G401 (cell line): ENCODE results near the gene TNRC18. TPM values are rescaled to one million over a fixed set of nuclear protein-coding genes. Genes with fewer than 3 reads are reported as not detected.
"Not testable (repeated sequence)": the region's sequence is repeated elsewhere in the genome, so short reads cannot be mapped to it uniquely, and the experiment has no call there.

Experiments
- DNase-seq: peaks from one replicate; pipeline ENCODE4 v3.0.0-alpha.2; 2015; ENCODE audit warnings: low spot score
- in situ Hi-C: cut with HindIII; loops from 2 replicates; pipeline ENCODE4 v1.10.0; 2016; ENCODE audit warnings: low sequenced_read_pairs, mixed read lengths
- total RNA-seq: library from RNA; depleted of rRNA; stranded (reverse); fragments of >200 nt; shearing (Covaris generic); gene quantifications from 2 replicates; pipeline ENCODE4 v1.2.3, GENCODE V29; 2014; rRNA removed

The TNRC18 gene, protein sequence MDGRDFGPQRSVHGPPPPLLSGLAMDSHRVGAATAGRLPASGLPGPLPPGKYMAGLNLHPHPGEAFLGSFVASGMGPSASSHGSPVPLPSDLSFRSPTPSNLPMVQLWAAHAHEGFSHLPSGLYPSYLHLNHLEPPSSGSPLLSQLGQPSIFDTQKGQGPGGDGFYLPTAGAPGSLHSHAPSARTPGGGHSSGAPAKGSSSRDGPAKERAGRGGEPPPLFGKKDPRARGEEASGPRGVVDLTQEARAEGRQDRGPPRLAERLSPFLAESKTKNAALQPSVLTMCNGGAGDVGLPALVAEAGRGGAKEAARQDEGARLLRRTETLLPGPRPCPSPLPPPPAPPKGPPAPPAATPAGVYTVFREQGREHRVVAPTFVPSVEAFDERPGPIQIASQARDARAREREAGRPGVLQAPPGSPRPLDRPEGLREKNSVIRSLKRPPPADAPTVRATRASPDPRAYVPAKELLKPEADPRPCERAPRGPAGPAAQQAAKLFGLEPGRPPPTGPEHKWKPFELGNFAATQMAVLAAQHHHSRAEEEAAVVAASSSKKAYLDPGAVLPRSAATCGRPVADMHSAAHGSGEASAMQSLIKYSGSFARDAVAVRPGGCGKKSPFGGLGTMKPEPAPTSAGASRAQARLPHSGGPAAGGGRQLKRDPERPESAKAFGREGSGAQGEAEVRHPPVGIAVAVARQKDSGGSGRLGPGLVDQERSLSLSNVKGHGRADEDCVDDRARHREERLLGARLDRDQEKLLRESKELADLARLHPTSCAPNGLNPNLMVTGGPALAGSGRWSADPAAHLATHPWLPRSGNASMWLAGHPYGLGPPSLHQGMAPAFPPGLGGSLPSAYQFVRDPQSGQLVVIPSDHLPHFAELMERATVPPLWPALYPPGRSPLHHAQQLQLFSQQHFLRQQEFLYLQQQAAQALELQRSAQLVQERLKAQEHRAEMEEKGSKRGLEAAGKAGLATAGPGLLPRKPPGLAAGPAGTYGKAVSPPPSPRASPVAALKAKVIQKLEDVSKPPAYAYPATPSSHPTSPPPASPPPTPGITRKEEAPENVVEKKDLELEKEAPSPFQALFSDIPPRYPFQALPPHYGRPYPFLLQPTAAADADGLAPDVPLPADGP (N-terminal part only)
- 31.5 and 42.8 TPM in 2 replicates for total RNA-seq

- no peak for DNase-seq
- in situ Hi-C loops: no loop called here
These were observed at the start of gene TNRC18 for GRCh38 chr7:5423306-5423975. Gene TNRC18, minus strand, starts transcription at chr7:5423834. Its CDS starts 2,588 bp downstream, at chr7:5421246.

GRCh38 chr7:5472432-5473315 is 49.0 kb upstream of the TNRC18 start:
- DNase-seq: no peak
- in situ Hi-C loops: no loop called here

DNA sequence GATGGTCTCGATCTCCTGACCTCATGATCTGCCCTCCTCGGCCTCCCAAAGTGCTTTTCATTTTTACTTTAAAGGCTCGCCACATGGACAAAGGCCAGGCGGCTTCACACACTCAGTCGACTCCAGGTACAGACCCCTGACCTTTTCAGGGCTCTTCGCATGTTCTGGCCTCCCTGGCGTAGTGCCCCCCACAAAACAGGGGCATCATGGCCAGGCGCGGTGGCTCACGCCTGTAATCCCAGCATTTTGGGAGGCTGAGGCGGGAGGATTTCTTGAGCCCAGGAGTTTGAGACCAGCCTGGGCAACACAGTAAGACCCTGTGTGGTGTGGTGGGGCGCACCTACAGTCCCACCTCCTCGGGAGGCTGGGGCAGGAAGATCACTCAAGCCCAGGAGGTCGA is 48.0 kb upstream of the TNRC18 start:
- in situ Hi-C loops, DNase-seq: not testable (repeated sequence)

GRCh38 chr7:5470816-5471215 is 47.2 kb upstream of the TNRC18 start:
- peak; percentile 69 for DNase-seq
- in situ Hi-C loops: no loop called here

DNA sequence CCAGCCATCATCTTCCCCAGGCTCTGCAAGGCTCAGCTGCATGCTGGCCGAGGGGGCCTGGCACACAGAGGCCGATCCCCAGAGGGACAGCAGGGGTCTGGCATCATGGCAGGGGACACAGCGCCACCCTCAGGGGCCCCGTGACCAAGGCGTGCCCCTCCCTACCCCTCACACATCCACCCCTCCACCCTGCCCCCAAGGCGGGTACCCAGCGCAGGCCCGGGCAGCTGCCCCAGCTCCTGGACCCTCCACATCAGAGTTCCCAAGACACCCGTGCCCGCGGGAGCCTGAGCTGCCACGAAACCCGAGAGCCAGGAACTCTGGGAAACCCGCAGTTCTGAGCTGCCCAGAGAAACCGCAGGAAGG is 46.5 kb upstream of the TNRC18 start:
- in situ Hi-C loops: no loop called here
- peak; percentile 36 for DNase-seq

- in situ Hi-C loops: no loop called here
- no peak for DNase-seq
These were observed 45.9 kb upstream of the TNRC18 start for GRCh38 chr7:5469375-5470166.

DNA sequence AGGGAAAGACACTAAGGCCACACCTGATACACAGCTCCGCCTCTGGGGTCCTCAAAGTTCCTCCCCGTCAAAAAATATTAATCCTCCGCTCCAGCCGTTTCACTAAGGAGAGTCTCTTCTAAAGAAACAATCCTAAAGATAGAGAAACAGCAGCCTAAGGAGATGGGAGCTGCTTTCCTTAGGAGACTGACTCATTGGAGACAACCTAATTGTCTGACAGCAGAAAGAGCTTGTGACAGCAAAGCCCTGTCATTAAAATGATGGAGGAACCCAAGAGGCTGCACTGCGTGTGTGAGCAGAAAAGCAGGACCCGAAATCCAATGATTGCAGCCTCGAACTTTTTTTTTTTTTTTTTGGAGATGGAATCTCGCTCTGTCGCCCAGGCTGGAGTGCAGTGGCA is 44.0 kb upstream of the TNRC18 start:
- no peak for DNase-seq
- in situ Hi-C loops: no loop called here

DNA sequence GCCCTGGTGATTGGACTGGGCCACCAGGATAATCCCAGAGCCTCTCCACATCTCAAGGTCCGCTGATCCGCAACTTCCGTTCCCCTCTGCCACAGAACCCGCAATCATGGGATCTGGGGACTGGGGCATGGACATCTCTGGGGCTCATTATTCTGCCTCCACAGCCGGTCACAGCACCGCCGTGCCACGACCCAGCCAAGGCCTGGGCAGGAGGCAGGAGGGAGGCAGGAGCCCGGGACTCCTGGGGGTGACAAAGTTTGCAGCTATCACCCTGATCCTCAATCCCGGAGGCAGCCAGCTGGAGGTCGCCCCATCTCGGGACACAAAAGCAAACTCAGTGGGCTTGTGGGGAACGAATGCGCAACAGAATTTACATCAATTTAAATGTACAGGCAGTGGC is 42.9 kb upstream of the TNRC18 start:
- in situ Hi-C loops: no loop called here
- DNase-seq: no peak

GRCh38 chr7:5463031-5463430 is 39.4 kb upstream of the TNRC18 start:
- DNase-seq: no peak
- in situ Hi-C loops: no loop called here

DNA sequence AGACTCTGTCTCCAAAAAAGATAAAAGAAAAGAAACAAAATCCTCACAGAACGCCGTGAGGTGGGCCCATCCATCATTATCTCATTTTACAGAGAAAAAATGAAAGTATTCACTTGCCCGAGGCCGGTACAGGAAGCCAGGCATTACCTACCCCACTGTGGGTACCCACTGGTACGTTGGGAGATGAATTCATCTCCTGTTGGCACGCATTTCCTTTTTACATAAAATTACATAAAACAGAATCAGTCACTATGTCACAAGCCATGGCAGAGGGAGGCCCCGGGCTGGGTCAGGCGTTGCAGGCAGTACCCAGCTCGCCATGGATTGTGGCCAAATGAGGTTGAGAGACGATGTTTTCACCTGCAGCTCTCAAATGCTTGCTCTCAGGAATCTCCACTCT is 38.6 kb upstream of the TNRC18 start:
- in situ Hi-C loops: no loop called here
- DNase-seq: no peak

- DNase-seq: no peak
- in situ Hi-C loops: no loop called here
These were observed 35.4 kb upstream of the TNRC18 start for GRCh38 chr7:5458921-5459480.

GRCh38 chr7:5457245-5457735 is 33.7 kb upstream of the TNRC18 start:
- no peak for DNase-seq
- in situ Hi-C loops: no loop called here

DNA sequence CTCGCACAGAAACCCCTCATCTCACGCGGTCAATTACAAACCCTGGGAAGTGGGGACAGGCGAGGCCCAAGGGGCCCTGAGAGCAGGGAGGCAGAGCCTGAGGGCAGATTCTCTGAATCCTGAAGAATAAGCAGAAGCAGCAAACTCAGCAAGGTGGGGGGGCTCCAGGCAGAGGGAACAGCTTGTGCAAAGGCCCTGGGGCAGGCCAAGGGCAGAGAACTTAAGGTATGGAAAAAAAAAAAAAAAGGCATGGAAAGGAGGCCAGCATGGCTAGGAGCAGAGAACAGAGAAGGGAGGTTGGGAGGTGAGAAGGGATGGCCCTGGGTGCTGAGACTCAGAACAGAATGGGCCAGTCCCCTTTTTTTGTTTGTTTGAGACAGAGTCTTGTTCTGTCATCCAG is 32.8 kb upstream of the TNRC18 start:
- in situ Hi-C loops: no loop called here

GRCh38 chr7:5455581-5456219 is 32.1 kb upstream of the TNRC18 start:
- in situ Hi-C loops: no loop called here
- no peak for DNase-seq

More for the DNA sequence above, 32.8 kb upstream of the TNRC18 start:
- DNase-seq: no peak

GRCh38 chr7:5455175-5455574 is 31.5 kb upstream of the TNRC18 start:
- in situ Hi-C loops: no loop called here
- DNase-seq: no peak

DNA sequence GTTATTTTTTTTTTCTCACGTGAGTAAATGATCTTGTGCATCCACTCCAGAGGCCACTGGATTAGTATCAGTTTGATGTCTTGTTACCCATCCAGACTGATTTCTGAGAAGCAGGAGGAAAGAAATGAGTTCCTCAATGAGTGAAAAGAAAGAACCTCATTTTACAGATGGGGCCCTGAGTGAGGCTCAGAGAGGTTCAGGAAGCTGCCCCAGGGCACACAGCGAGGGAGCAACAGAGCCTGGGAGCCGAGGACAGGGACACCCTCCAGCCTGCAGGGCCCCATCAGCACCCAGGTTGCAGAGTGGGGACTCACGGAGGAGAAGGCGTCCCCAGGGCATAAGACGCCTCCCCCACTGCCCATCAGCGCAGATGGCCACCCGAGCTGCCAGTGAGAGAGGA is 30.9 kb upstream of the TNRC18 start:
- no peak for DNase-seq
- in situ Hi-C loops: no loop called here
